Fibroblast of lung (primary cell): ENCODE measurements around the gene SP140. TPM values are rescaled to one million over a fixed set of nuclear protein-coding genes. Genes with fewer than 3 reads are reported as not detected.

Source experiments
- DNase-seq, 2 donors: peaks; one replicate each; pipeline versions ENCODE4 v3.0.0 to v3.0.0-alpha.2; 2010; ENCODE audit warnings: low read depth in 2 of 2
- H2AFZ ChIP-seq: 2 replicates; pipeline ENCODE4 v1.5.1; 2012; ENCODE audit warnings: low read length, control low read depth, inconsistent platforms
- H3K27ac ChIP-seq: 2 replicates; pipeline ENCODE4 v1.5.1; 2011; ENCODE audit warnings: low read length, control low read depth; ENCODE audit not compliant: insufficient read depth
- H3K27me3 ChIP-seq: 2 replicates; pipeline ENCODE4 v1.5.1; 2011; ENCODE audit warnings: mild to moderate bottlenecking, low read length; ENCODE audit not compliant: control insufficient read depth, insufficient read depth
- H3K36me3 ChIP-seq: 2 replicates; pipeline ENCODE4 v1.5.1; 2011; ENCODE audit warnings: low read length; ENCODE audit not compliant: control insufficient read depth, insufficient read depth
- H3K4me1 ChIP-seq: 2 replicates; pipeline ENCODE4 v1.5.1; 2011; ENCODE audit warnings: low read length; ENCODE audit not compliant: control insufficient read depth, insufficient read depth; ENCODE audit errors: extremely low read depth
- H3K4me2 ChIP-seq: 2 replicates; pipeline ENCODE4 v1.5.1; 2011; ENCODE audit warnings: low read length, control low read depth; ENCODE audit not compliant: insufficient read depth; ENCODE audit errors: extremely low read depth
- H3K4me3 ChIP-seq, 4 experiments: fragments of 200-600 bp in 1 of 4; sonication (generic) in 1 of 4; replicated peaks in 1 of 4; 2 replicates each; pipeline ENCODE4 v1.5.1; 2011 to 2016; ENCODE audit warnings: low read length in 4 of 4, low read depth in 3 of 4, mild to moderate bottlenecking in 3 of 4, control low read depth in 2 of 4, inconsistent platforms in 1 of 4, mixed read lengths in 1 of 4; ENCODE audit not compliant: insufficient read depth in 1 of 4; ENCODE audit errors: control extremely low read depth in 1 of 4
- H3K79me2 ChIP-seq: 2 replicates; pipeline ENCODE4 v1.5.1; 2012; ENCODE audit warnings: mild to moderate bottlenecking, low read length, inconsistent platforms; ENCODE audit not compliant: control insufficient read depth, insufficient read depth
- H3K9ac ChIP-seq: 2 replicates; pipeline ENCODE4 v1.5.1; 2011; ENCODE audit warnings: mild to moderate bottlenecking, low read length, control low read depth; ENCODE audit not compliant: insufficient read depth
- H3K9me3 ChIP-seq: 2 replicates; pipeline ENCODE4 v1.5.1; 2012; ENCODE audit warnings: low read depth, low read length; ENCODE audit not compliant: control insufficient read depth, insufficient read depth
- H4K20me1 ChIP-seq: 2 replicates; pipeline ENCODE4 v1.5.1; 2011; ENCODE audit warnings: low read length; ENCODE audit not compliant: control insufficient read depth, insufficient read depth; ENCODE audit errors: extremely low read depth
- CTCF ChIP-seq, 2 donors: IDR thresholded peaks in 1 of 2; conservative IDR thresholded peaks in 1 of 2; 1 replicate in 1 of 2; 2 replicates in 1 of 2; pipeline ENCODE4 v1.5.1; 2011 to 2012; ENCODE audit warnings: low read length in 2 of 2, control low read depth in 1 of 2, inconsistent platforms in 1 of 2, low read depth in 1 of 2, mild to moderate bottlenecking in 1 of 2
- EZH2 ChIP-seq: IDR thresholded peaks from 2 replicates; pipeline ENCODE4 v1.5.1; 2012; ENCODE audit warnings: low read length, control low read depth, mild to moderate bottlenecking; ENCODE audit errors: missing control alignments
- polyA plus RNA-seq, 2 donors: library from polyadenylated mRNA; depleted of rRNA in 1 of 2; stranded (reverse) in 1 of 2; unstranded in 1 of 2; fragments of >200 nt; gene quantifications; 2 replicates each; pipeline ENCODE4 v1.2.1, GENCODE V29; 2011 to 2012; ENCODE audit warnings: missing spikeins in 1 of 2
- total RNA-seq: library from RNA; depleted of rRNA; stranded (reverse); fragments of >200 nt; gene quantifications from 2 replicates; pipeline ENCODE4 v1.2.1, GENCODE V29; 2014

SP140 gene
- total and polyA plus RNA-seq, 2 donors (not counting 1 experiment from before 2014, with no cell fraction given) = 0.17 to 0.33 TPM

GRCh38 chr2:230216489-230216888 lies 9.0 kb upstream of the SP140 start:
- TF ChIP-seq CTCF (conservative IDR thresholded peaks at IDR 0.05 in 1 of 2, IDR thresholded peaks at IDR 0.05 in 1 of 2; ENCODE audit: low read depth in 1 of 2, low read length in 2 of 2) (no peak), EZH2 (no peak)
- DNase-seq = no peak
- no peak overlapping the region for H3K27ac ChIP-seq
- H3K79me2 ChIP-seq = no peaks in the 10 kb centered on the region
- H3K27me3 ChIP-seq = no peaks in the 10 kb centered on the region
- no peaks in the 10 kb centered on the region for H3K9me3 ChIP-seq
- H3K4me2 ChIP-seq = no peak overlapping the region
- peaks cover 2% of the 10 kb centered on the region for H3K36me3 ChIP-seq
- peaks cover 2% of the 10 kb centered on the region for H4K20me1 ChIP-seq
- H3K4me1 ChIP-seq = no peaks in the 10 kb centered on the region
- H2AFZ ChIP-seq = no peak overlapping the region
- no peak overlapping the region for H3K4me3 ChIP-seq
- no peak overlapping the region for H3K9ac ChIP-seq

GRCh38 chr2:230217424-230217823 lies 8.1 kb upstream of the SP140 start:
- Histone ChIP-seq H4K20me1 (peaks cover 2% of the 10 kb centered on the region), H3K9ac (no peak overlapping the region), H3K4me3 (no peak overlapping the region), H3K27ac (no peak overlapping the region), H3K36me3 (peaks cover 2% of the 10 kb centered on the region), H3K27me3 (no peaks in the 10 kb centered on the region), H3K9me3 (no peaks in the 10 kb centered on the region), H3K4me1 (no peaks in the 10 kb centered on the region), H2AFZ (no peak overlapping the region), H3K79me2 (no peaks in the 10 kb centered on the region), H3K4me2 (no peak overlapping the region)
- DNase-seq = no peak
- no peak for TF ChIP-seq EZH2
- TF ChIP-seq CTCF (conservative IDR thresholded peaks at IDR 0.05 in 1 of 2, IDR thresholded peaks at IDR 0.05 in 1 of 2; ENCODE audit: low read depth in 1 of 2, low read length in 2 of 2) = no peak

- no peaks in the 10 kb centered on the region for H3K9me3 ChIP-seq
- peak overlapping the region; percentile 98 for H3K4me2 ChIP-seq
- no peak overlapping the region for H3K27ac ChIP-seq
- H3K4me3 ChIP-seq = peak overlapping the region in 2 of 4 experiments; percentile 23 to 88
- no peaks in the 10 kb centered on the region for H3K36me3 ChIP-seq
- H2AFZ ChIP-seq = no peak overlapping the region
- DNase-seq = no peak
- H3K79me2 ChIP-seq = no peaks in the 10 kb centered on the region
- H3K4me1 ChIP-seq = no peaks in the 10 kb centered on the region
- no peaks in the 10 kb centered on the region for H3K27me3 ChIP-seq
- peaks cover 2% of the 10 kb centered on the region for H4K20me1 ChIP-seq
- TF ChIP-seq CTCF (conservative IDR thresholded peaks at IDR 0.05 in 1 of 2, IDR thresholded peaks at IDR 0.05 in 1 of 2; ENCODE audit: low read depth in 1 of 2, low read length in 2 of 2) (no peak), EZH2 (no peak)
- H3K9ac ChIP-seq = no peak overlapping the region
Observed at GRCh38 chr2:230218421-230218820, 7.1 kb upstream of the SP140 start.
